Measurements from ENCODE around the gene ZNF821.
"Not testable (repeated sequence)": the region's sequence is repeated elsewhere in the genome, so short reads cannot be mapped to it uniquely, and the experiment has no call there.

The ZNF821 gene

DNA sequence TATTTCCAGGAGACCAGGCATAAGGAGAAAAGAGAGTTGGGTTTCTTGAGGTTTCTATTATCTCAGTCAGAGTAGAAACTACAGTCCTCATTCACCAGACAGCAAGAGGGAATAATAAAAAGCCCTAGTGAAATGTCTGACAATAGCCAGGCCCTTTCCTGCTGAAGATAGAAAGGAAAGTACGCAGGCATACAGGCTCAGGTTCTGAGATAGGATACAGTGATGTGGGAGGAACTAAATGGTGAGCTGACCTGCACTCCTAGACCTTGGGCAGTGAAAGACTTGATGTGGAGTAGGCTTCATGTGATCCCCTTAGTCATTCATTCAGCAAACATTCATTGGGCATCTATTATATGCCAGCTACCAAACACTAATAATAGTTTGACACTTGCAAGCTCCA lies 14.9 kb downstream of the ZNF821 start:
- TF ChIP-seq, protein P1, sequence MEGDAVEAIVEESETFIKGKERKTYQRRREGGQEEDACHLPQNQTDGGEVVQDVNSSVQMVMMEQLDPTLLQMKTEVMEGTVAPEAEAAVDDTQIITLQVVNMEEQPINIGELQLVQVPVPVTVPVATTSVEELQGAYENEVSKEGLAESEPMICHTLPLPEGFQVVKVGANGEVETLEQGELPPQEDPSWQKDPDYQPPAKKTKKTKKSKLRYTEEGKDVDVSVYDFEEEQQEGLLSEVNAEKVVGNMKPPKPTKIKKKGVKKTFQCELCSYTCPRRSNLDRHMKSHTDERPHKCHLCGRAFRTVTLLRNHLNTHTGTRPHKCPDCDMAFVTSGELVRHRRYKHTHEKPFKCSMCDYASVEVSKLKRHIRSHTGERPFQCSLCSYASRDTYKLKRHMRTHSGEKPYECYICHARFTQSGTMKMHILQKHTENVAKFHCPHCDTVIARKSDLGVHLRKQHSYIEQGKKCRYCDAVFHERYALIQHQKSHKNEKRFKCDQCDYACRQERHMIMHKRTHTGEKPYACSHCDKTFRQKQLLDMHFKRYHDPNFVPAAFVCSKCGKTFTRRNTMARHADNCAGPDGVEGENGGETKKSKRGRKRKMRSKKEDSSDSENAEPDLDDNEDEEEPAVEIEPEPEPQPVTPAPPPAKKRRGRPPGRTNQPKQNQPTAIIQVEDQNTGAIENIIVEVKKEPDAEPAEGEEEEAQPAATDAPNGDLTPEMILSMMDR (IDR thresholded peaks at IDR 0.05; ENCODE audit: borderline replicate concordance, extremely low read depth, low read length, poor library complexity, severe bottlenecking): no peak
- no peak for TF ChIP-seq EZH2 (IDR thresholded peaks at IDR 0.05; ENCODE audit: borderline replicate concordance, low read depth, low read length, severe bottlenecking)
- Histone ChIP-seq H3K27me3 (ENCODE audit: insufficient read depth, low read length, poor library complexity) (no peaks in the 10 kb centered on the region), H3K9me3 (ENCODE audit: insufficient read depth, low read length, severe bottlenecking) (no peaks in the 10 kb centered on the region), H3K27ac (ENCODE audit: low read length) (no peak overlapping the region), H3K79me2 (ENCODE audit: insufficient read depth, low read length) (no peaks in the 10 kb centered on the region), H3K9ac (ENCODE audit: low read depth, low read length) (no peak overlapping the region), H4K20me1 (ENCODE audit: insufficient read depth, low read length) (0 out of 2 replicates have a peak, but pooled peaks cover 5% of the 10 kb centered on the region), H2AFZ (ENCODE audit: low read depth, low read length) (no peak overlapping the region), H3K4me2 (ENCODE audit: insufficient read depth, low read length) (no peak overlapping the region), H3K4me1 (ENCODE audit: insufficient read depth, low read length) (no peaks in the 10 kb centered on the region), H3K4me3 (ENCODE audit: low read depth in 1 of 2, low read length in 2 of 2) (no peak overlapping the region), H3K36me3 (ENCODE audit: insufficient read depth, low read length) (peaks cover 24% of the 10 kb centered on the region)
- ATAC-seq (ENCODE audit: insufficient read depth, low read depth): no peak
- no peak for DNase-seq

DNA sequence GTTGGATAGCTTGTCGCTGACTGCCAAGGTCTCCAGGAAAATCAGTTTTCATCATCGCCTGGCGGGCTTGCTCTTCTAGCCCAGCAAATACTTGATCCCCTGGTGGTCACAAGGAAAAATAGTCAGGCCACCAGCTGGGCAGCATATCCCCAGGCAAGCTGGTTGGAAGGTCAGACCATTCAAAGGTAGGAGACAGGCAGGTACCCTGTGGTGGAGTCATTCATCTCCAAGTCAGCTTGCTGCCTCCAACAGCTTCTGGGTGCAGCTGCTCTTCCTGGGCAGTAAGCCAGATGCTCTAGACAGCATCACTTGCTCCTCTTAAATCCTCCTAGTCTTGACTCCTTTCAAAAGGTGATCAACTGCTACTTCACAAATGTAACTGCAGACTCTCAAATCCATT lies 16.0 kb downstream of the ZNF821 start:
- TF ChIP-seq EZH2 (IDR thresholded peaks at IDR 0.05; ENCODE audit: borderline replicate concordance, low read depth, low read length, severe bottlenecking): no peak
- TF ChIP-seq, protein P1 (IDR thresholded peaks at IDR 0.05; ENCODE audit: borderline replicate concordance, extremely low read depth, low read length, poor library complexity, severe bottlenecking): no peak
- ATAC-seq (ENCODE audit: insufficient read depth, low read depth): no peak

DNA sequence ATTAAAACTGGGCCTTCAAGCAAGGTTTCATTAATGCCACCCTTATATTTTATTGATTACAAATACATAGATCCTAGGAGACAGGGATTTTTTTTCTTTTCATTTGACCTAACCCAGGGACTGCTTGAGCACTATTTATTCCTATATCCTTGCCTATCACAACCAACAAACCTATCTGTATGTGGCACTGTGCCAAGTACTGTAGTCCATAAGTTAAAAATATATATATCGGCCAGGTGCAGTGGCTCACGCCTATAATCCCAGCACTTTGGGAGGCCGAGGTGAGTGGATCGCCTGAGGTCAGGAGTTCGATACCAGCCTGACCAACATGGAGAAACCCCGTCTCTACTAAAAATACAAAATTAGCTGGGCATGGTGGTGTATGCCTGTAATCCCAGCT lies 16.8 kb downstream of the ZNF821 start:
- not testable (repeated sequence) for H3K27ac ChIP-seq (ENCODE audit: low read length); H3K9ac ChIP-seq (ENCODE audit: low read depth, low read length); ATAC-seq (ENCODE audit: insufficient read depth, low read depth); H3K4me2 ChIP-seq (ENCODE audit: insufficient read depth, low read length); H3K4me3 ChIP-seq (ENCODE audit: low read depth in 1 of 2, low read length in 2 of 2); H3K27me3 ChIP-seq (ENCODE audit: insufficient read depth, low read length, poor library complexity); H2AFZ ChIP-seq (ENCODE audit: low read depth, low read length); H3K9me3 ChIP-seq (ENCODE audit: insufficient read depth, low read length, severe bottlenecking); DNase-seq; H3K4me1 ChIP-seq (ENCODE audit: insufficient read depth, low read length); H4K20me1 ChIP-seq (ENCODE audit: insufficient read depth, low read length); H3K79me2 ChIP-seq (ENCODE audit: insufficient read depth, low read length)
- peaks cover 29% of the 10 kb centered on the region for H3K36me3 ChIP-seq (ENCODE audit: insufficient read depth, low read length)

More for the DNA sequence above, 16.0 kb downstream of the ZNF821 start:
- H2AFZ ChIP-seq (ENCODE audit: low read depth, low read length): no peak overlapping the region
- no peaks in the 10 kb centered on the region for H3K27me3 ChIP-seq (ENCODE audit: insufficient read depth, low read length, poor library complexity)
- peaks cover 24% of the 10 kb centered on the region for H3K36me3 ChIP-seq (ENCODE audit: insufficient read depth, low read length)
- H3K9me3 ChIP-seq (ENCODE audit: insufficient read depth, low read length, severe bottlenecking): no peaks in the 10 kb centered on the region
- H3K9ac ChIP-seq (ENCODE audit: low read depth, low read length): no peak overlapping the region
- no peaks in the 10 kb centered on the region for H3K4me1 ChIP-seq (ENCODE audit: insufficient read depth, low read length)
- no peak overlapping the region for H3K4me2 ChIP-seq (ENCODE audit: insufficient read depth, low read length)
- no peak for DNase-seq
- no peak overlapping the region for H3K4me3 ChIP-seq (ENCODE audit: low read depth in 1 of 2, low read length in 2 of 2)
- H4K20me1 ChIP-seq (ENCODE audit: insufficient read depth, low read length): 0 out of 2 replicates have a peak, but pooled peaks cover 5% of the 10 kb centered on the region
- no peaks in the 10 kb centered on the region for H3K79me2 ChIP-seq (ENCODE audit: insufficient read depth, low read length)
- H3K27ac ChIP-seq (ENCODE audit: low read length): no peak overlapping the region

DNA sequence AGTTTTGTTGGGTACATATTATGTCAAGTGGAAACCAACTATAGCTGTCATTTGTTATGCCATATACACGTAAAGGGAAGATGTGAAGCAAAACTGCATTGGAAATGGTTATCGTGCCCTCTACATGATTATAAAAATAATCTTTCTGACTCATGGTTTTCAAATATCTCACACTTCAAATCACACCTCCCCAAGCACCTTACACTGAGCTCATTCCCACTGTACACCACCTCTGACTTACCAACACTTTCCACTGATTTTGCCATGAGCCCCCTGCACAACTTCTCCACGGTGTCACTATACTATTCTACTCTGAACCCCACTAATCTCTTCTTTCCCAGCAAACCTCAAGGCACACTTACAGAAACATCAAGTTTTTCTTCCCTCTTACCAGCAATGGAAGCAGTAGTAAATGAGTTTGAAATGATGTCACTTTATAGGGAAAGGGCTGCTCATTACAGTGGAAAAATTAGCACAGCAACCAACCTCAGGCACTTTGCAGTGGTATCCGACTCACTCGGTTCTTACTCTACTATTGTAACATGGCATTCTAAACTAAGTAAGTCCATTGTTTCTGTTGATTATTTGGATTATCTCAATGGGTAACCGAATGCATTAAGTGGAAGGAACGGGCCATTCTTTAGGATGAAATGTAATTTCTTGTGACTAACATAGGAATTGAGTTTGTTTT lies 18.7 kb downstream of the ZNF821 start:
- Histone ChIP-seq H3K27me3 (ENCODE audit: insufficient read depth, low read length, poor library complexity) (no peaks in the 10 kb centered on the region), H4K20me1 (ENCODE audit: insufficient read depth, low read length) (0 out of 2 replicates have a peak, but pooled peaks cover 5% of the 10 kb centered on the region), H3K4me2 (ENCODE audit: insufficient read depth, low read length) (no peak overlapping the region), H3K4me3 (ENCODE audit: low read depth in 1 of 2, low read length in 2 of 2) (no peak overlapping the region), H3K4me1 (ENCODE audit: insufficient read depth, low read length) (no peaks in the 10 kb centered on the region), H3K79me2 (ENCODE audit: insufficient read depth, low read length) (no peaks in the 10 kb centered on the region), H3K36me3 (ENCODE audit: insufficient read depth, low read length) (peaks cover 44% of the 10 kb centered on the region), H3K9ac (ENCODE audit: low read depth, low read length) (no peak overlapping the region), H3K9me3 (ENCODE audit: insufficient read depth, low read length, severe bottlenecking) (no peaks in the 10 kb centered on the region), H2AFZ (ENCODE audit: low read depth, low read length) (no peak overlapping the region), H3K27ac (ENCODE audit: low read length) (no peak overlapping the region)
- TF ChIP-seq EZH2 (IDR thresholded peaks at IDR 0.05; ENCODE audit: borderline replicate concordance, low read depth, low read length, severe bottlenecking): no peak
- TF ChIP-seq, protein P1 (IDR thresholded peaks at IDR 0.05; ENCODE audit: borderline replicate concordance, extremely low read depth, low read length, poor library complexity, severe bottlenecking): no peak
- ATAC-seq (ENCODE audit: insufficient read depth, low read depth) (no peak), DNase-seq (no peak)

Data from DND-41 (cell line).